ENCODE measurements around the gene PPP1R14D.

The PPP1R14D gene

GRCh38 chr15:40845511-40846284 lies 17.2 kb upstream of the PPP1R14D start:
- POLR2A ChIA-PET (ENCODE audit: low non-redundant PET), result no interaction called here
- DNase-seq (ENCODE audit: low spot score), result peak; percentile 97
- peak overlapping the region; percentile 68 for H3K27ac ChIP-seq

GRCh38 chr15:40845036-40845435 lies 16.5 kb upstream of the PPP1R14D start:
- POLR2A ChIA-PET (ENCODE audit: low non-redundant PET), result no interaction called here
- TF ChIP-seq CTCF (conservative IDR thresholded peaks at IDR 0.05; ENCODE audit: low read depth), result no peak
- CTCF ChIA-PET, result interaction anchor here (0.7 to 1.3 kb wide), 5 partner anchors 13 to 305 kb away, joined by 3 to 7 read pairs (median 4); partner anchors contain the start of genes PPP1R14D and VPS18
- peak overlapping the region; percentile 68; the same call in 1 of the 2 replicates for H3K27ac ChIP-seq
- DNase-seq (ENCODE audit: low spot score), result no peak

More at GRCh38 chr15:40845511-40846284, 17.2 kb upstream of the PPP1R14D start:
- TF ChIP-seq CTCF (conservative IDR thresholded peaks at IDR 0.05; ENCODE audit: low read depth), result no peak
- CTCF ChIA-PET, result interaction anchor here (0.7 to 2.6 kb wide), 3 partner anchors 12 to 304 kb away, joined by 4 to 16 read pairs (median 4); no protein-coding TSS in a partner anchor

- CTCF ChIA-PET, result interaction anchor here (0.7 to 1.3 kb wide), 6 partner anchors 13 to 305 kb away, joined by 3 to 7 read pairs (median 4); partner anchors contain the start of genes PPP1R14D and VPS18
- peak overlapping the region; percentile 24 for H3K27ac ChIP-seq
- DNase-seq (ENCODE audit: low spot score), result peak; percentile 48
- POLR2A ChIA-PET (ENCODE audit: low non-redundant PET), result no interaction called here
- no peak for TF ChIP-seq CTCF (conservative IDR thresholded peaks at IDR 0.05; ENCODE audit: low read depth)
Measured at GRCh38 chr15:40844696-40845030, 16.2 kb upstream of the PPP1R14D start.

GRCh38 chr15:40843885-40844695 lies 15.6 kb upstream of the PPP1R14D start, which contains the start of gene SPINT1:
TSS of gene SPINT1 (plus strand) at chr15:40844048. CDS start at chr15:40844555, 507 bp downstream.
- peak within 1 kb of the TSS; percentile 24 for H3K27ac ChIP-seq
- CTCF ChIA-PET, result interaction anchor here (0.8 to 1.3 kb wide), 6 partner anchors 9 to 50 kb away, joined by 3 to 7 read pairs (median 4); partner anchors contain the start of gene VPS18
- POLR2A ChIA-PET (ENCODE audit: low non-redundant PET), result interaction anchor here (0.6 to 1.6 kb wide), 3 partner anchors 37 to 59 kb away, joined by 4 to 10 read pairs (median 7); partner anchors contain the start of genes DNAJC17 and ZFYVE19
- TF ChIP-seq CTCF (conservative IDR thresholded peaks at IDR 0.05; ENCODE audit: low read depth), result no peak
- DNase-seq (ENCODE audit: low spot score), result peak; percentile 64

GRCh38 chr15:40843261-40843884 lies 14.9 kb upstream of the PPP1R14D start:
- peak overlapping the region; percentile 24; the same call in 1 of the 2 replicates for H3K27ac ChIP-seq
- TF ChIP-seq CTCF (conservative IDR thresholded peaks at IDR 0.05; ENCODE audit: low read depth), result no peak
- no peak for DNase-seq (ENCODE audit: low spot score)
- ChIA-PET CTCF (interaction anchor here (0.6 to 1.2 kb wide), 4 partner anchors 8 to 51 kb away, joined by 3 to 8 read pairs (median 4); partner anchors contain the start of gene VPS18), POLR2A (ENCODE audit: low non-redundant PET) (interaction anchor here (0.6 to 1.6 kb wide), 3 partner anchors 36 to 58 kb away, joined by 4 to 10 read pairs (median 7); partner anchors contain the start of genes DNAJC17 and ZFYVE19)
